Pancreas (tissue), 10 donors: ENCODE data around the gene C6orf47. TPM values are rescaled to one million over a fixed set of nuclear protein-coding genes. Genes with fewer than 3 reads are reported as not detected.

Experiments
- ATAC-seq, 4 donors: fragments of 200-7000 bp; cut with Tn5 transposase; one replicate each; pipeline versions ENCODE4 v1.8.0 to v1.9.1; 2020; ENCODE audit warnings: mild to moderate bottlenecking in 4 of 4, moderate library complexity in 4 of 4
- DNase-seq, 6 donors: peaks; one replicate each; pipeline ENCODE4 v3.0.0-alpha.2; 2020
- FAIRE-seq: peaks from 2 replicates; lab custom pipeline; 2012; peaks lifted over from hg19 to GRCh38; lab: Jason Lieb, UNC
- H3K27ac ChIP-seq, 4 donors: fragments of 200-600 bp; sonication (generic); 1 replicate in 3 of 4; 2 replicates in 1 of 4; pipeline versions ENCODE4 v1.5.0 to v1.8.0; 2020
- H3K27me3 ChIP-seq, 4 donors: fragments of 200-600 bp; one replicate each; pipeline ENCODE4 v1.8.0; 2021
- H3K36me3 ChIP-seq, 3 donors: fragments of 200-600 bp; sonication (generic) in 1 of 3; one replicate each; pipeline versions ENCODE4 v1.5.0 to v1.8.0; 2020 to 2021
- H3K4me1 ChIP-seq, 3 donors: fragments of 200-600 bp; one replicate each; pipeline ENCODE4 v1.8.0; 2021
- H3K4me3 ChIP-seq, 4 donors: fragments of 200-600 bp; sonication (generic) in 2 of 4; one replicate each; pipeline versions ENCODE4 v1.5.0 to v1.8.0; 2020 to 2021
- H3K9me3 ChIP-seq, 4 donors: fragments of 200-600 bp; one replicate each; pipeline ENCODE4 v1.8.0; 2021
- CTCF ChIP-seq, 4 donors: fragments of 200-600 bp; sonication (generic) in 3 of 4; IDR thresholded peaks; one replicate each; pipeline versions ENCODE4 v1.5.0 to v1.8.0; 2021; ENCODE audit warnings: antibody characterized with exemption in 4 of 4
- WGBS, 2 donors: extraction: QIAGEN DNeasy Blood & Tissue Kit; methylation state at CpG; one replicate each; pipeline ENCODE4 v1.1.7; 2013; 5-methylcytosine and 5-hydroxymethylcytosine counted together
- intact Hi-C, 3 donors: fragments of 100-400 bp; cut with DNase I; formaldehyde crosslinking; loops; one replicate each; pipeline versions ENCODE4 v1.11.1 to v1.14.2; 2022
- polyA plus RNA-seq, 2 donors: library from polyadenylated mRNA; stranded (reverse); fragments of 200-250 nt; gene quantifications; one replicate each; pipeline ENCODE4 v1.2.3, GENCODE V29; 2013
- total RNA-seq, 6 donors: library from RNA; stranded (reverse); fragmentation: NEBNext Ultra II Directional in 4 of 6; extraction: Animal tissue kit (Norgen Biotek cat#: 25700) in 4 of 6; gene quantifications; one replicate each; pipeline versions ENCODE4 v1.2.1 to v1.2.4, GENCODE V29; 2021 to 2023
- donor health status: healthy with polysubstance abuse.
- donor health status: DM: no; HTN: no; CAD: no; lungs with moderate emphysema.
- donor health status: DM: no; HTN: no; CAD: no.
- donor health status: control.
- donor health status: control.
- donor health status: Bipolar disorder and iron deficiency.
- donor health status: DM: yes; HTN: yes; CAD: no.
- donor health status: DM: no; HTN: no; CAD: no.
- donor health status: DM: no; HTN: no; CAD: no.
- donor health status: DM: yes; HTN: yes; CAD: no.

Gene C6orf47
- total and polyA plus RNA-seq, 8 donors = 6.9 to 12.0 (median 9.5) TPM

- H3K4me3 ChIP-seq = no peak overlapping the region
- no peak for TF ChIP-seq CTCF (IDR thresholded peaks at IDR 0.05)
- DNase-seq = no peak
- H3K27ac ChIP-seq = no peak overlapping the region
- 89 to 93% methylated on average over 26 of the region's 26 CpGs for WGBS, 2 donors
- intact Hi-C loops = no loop called here
- peak in 2 of 4 donors; percentile 4 for ATAC-seq
- H3K27me3 ChIP-seq = no peaks in the 10 kb centered on the region
- H3K36me3 ChIP-seq = peaks cover 16 to 83% (median 72%) of the 10 kb centered on the region in 3 donors
- no peaks in the 10 kb centered on the region for H3K9me3 ChIP-seq
- H3K4me1 ChIP-seq = no peaks in the 10 kb centered on the region
- no peak for FAIRE-seq
Measured at GRCh38 chr6:31632279-31632946, 28.2 kb downstream of the C6orf47 start.

GRCh38 chr6:31631681-31632278 is 28.8 kb downstream of the C6orf47 start:
- 92 to 94% methylated on average over 30 to 32 of the region's 32 CpGs for WGBS, 2 donors
- H3K27me3 ChIP-seq = no peaks in the 10 kb centered on the region
- H3K4me3 ChIP-seq = no peak overlapping the region
- no peak for TF ChIP-seq CTCF (IDR thresholded peaks at IDR 0.05)
- peak in 1 of 6 donors; percentile 69 for DNase-seq
- intact Hi-C loops = no loop called here
- H3K27ac ChIP-seq = no peak overlapping the region
- peak in 1 of 4 donors; percentile 4 for ATAC-seq
- H3K4me1 ChIP-seq = no peaks in the 10 kb centered on the region
- peaks cover 14 to 83% (median 72%) of the 10 kb centered on the region in 3 donors for H3K36me3 ChIP-seq
- no peaks in the 10 kb centered on the region for H3K9me3 ChIP-seq
- FAIRE-seq = no peak

GRCh38 chr6:31631209-31631608 is 29.4 kb downstream of the C6orf47 start:
- WGBS, 2 donors = 89% methylated on average over 16 of the region's 16 CpGs
- no peaks in the 10 kb centered on the region for H3K4me1 ChIP-seq
- DNase-seq (peak in 1 of 6 donors; percentile 66), FAIRE-seq (no peak), ATAC-seq (no peak)
- no peaks in the 10 kb centered on the region for H3K27me3 ChIP-seq
- H3K4me3 ChIP-seq = no peak overlapping the region
- TF ChIP-seq CTCF (IDR thresholded peaks at IDR 0.05) = no peak
- H3K36me3 ChIP-seq = peaks cover 16 to 83% (median 72%) of the 10 kb centered on the region in 3 donors
- no peaks in the 10 kb centered on the region for H3K9me3 ChIP-seq
- intact Hi-C loops = no loop called here
- H3K27ac ChIP-seq = no peak overlapping the region

- FAIRE-seq (no peak), DNase-seq (no peak), ATAC-seq (no peak)
- Histone ChIP-seq H3K27ac (no peak overlapping the region), H3K4me3 (no peak overlapping the region), H3K36me3 (peaks cover 18 to 83% (median 72%) of the 10 kb centered on the region in 3 donors), H3K27me3 (no peaks in the 10 kb centered on the region), H3K4me1 (no peaks in the 10 kb centered on the region), H3K9me3 (no peaks in the 10 kb centered on the region)
- intact Hi-C loops = no loop called here
- TF ChIP-seq CTCF (IDR thresholded peaks at IDR 0.05) = no peak
- 90 to 94% methylated on average over 25 of the region's 25 CpGs for WGBS, 2 donors
Measured at GRCh38 chr6:31630177-31630934, 30.2 kb downstream of the C6orf47 start.
